Activated gamma-delta T cell treated with anti-CD3 and anti-CD28 coated beads, Interleukin-2, amount 50 U/mL, for 16 hours (primary cell): ENCODE results near the gene PRR29.
"Not testable (repeated sequence)": the region's sequence is repeated elsewhere in the genome, so short reads cannot be mapped to it uniquely, and the experiment has no call there.

Source experiments
- DNase-seq: peaks from one replicate; pipeline ENCODE4 v3.0.0-alpha.2; 2020; ENCODE audit warnings: low read depth

The PRR29 gene

GRCh38 chr17:64015447-64015846 lies 17.3 kb downstream of the PRR29 start:
- DNase-seq, result no peak

GRCh38 chr17:64016231-64016784 lies 18.2 kb downstream of the PRR29 start:
- DNase-seq, result no peak

- no peak for DNase-seq
Measured at GRCh38 chr17:64016974-64017373, 18.8 kb downstream of the PRR29 start.

- DNase-seq, result no peak
Measured at GRCh38 chr17:64017381-64017980, 19.3 kb downstream of the PRR29 start.

- not testable (repeated sequence) for DNase-seq
Measured at GRCh38 chr17:64019551-64019961, 21.4 kb downstream of the PRR29 start.

GRCh38 chr17:64020056-64020766 lies 22.1 kb downstream of the PRR29 start, which contains the start of gene ICAM2:
TSS of gene ICAM2 (minus strand) at chr17:64020633. CDS start at chr17:64006691, 13,942 bp downstream.
- peak; percentile 85 for DNase-seq

- no peak for DNase-seq
Measured at GRCh38 chr17:64022611-64023063, 24.5 kb downstream of the PRR29 start.

GRCh38 chr17:64024215-64024654 lies 26.1 kb downstream of the PRR29 start:
- DNase-seq, result no peak

- peak; percentile 20 for DNase-seq
Measured at GRCh38 chr17:64024781-64025731, 26.9 kb downstream of the PRR29 start.

- DNase-seq, result peak; percentile 84
Measured at GRCh38 chr17:64025732-64026294, 27.7 kb downstream of the PRR29 start.

GRCh38 chr17:64028874-64029464 lies 30.8 kb downstream of the PRR29 start:
- peak; percentile 61 for DNase-seq

- DNase-seq, result no peak
Measured at GRCh38 chr17:64032081-64032480, 33.9 kb downstream of the PRR29 start.

- DNase-seq, result no peak
Measured at GRCh38 chr17:64036198-64036922, 38.2 kb downstream of the PRR29 start.

GRCh38 chr17:64037180-64037579 lies 39.0 kb downstream of the PRR29 start:
- DNase-seq, result no peak

GRCh38 chr17:64037802-64038201 lies 39.7 kb downstream of the PRR29 start:
- no peak for DNase-seq

GRCh38 chr17:64038331-64039105 lies 40.4 kb downstream of the PRR29 start:
- no peak for DNase-seq

- no peak for DNase-seq
Measured at GRCh38 chr17:64039106-64039400, 40.9 kb downstream of the PRR29 start.

GRCh38 chr17:64040206-64040605 lies 42.1 kb downstream of the PRR29 start:
- DNase-seq, result no peak

GRCh38 chr17:64041912-64042311 lies 43.8 kb downstream of the PRR29 start:
- no peak for DNase-seq
